ENCODE measurements around the gene ZFYVE16. TPM values are rescaled to one million over a fixed set of nuclear protein-coding genes. Genes with fewer than 3 reads are reported as not detected.

Gene ZFYVE16
- total and polyA plus RNA-seq, 11 donors: 10.3 to 53.2 (median 36.3) TPM

DNA sequence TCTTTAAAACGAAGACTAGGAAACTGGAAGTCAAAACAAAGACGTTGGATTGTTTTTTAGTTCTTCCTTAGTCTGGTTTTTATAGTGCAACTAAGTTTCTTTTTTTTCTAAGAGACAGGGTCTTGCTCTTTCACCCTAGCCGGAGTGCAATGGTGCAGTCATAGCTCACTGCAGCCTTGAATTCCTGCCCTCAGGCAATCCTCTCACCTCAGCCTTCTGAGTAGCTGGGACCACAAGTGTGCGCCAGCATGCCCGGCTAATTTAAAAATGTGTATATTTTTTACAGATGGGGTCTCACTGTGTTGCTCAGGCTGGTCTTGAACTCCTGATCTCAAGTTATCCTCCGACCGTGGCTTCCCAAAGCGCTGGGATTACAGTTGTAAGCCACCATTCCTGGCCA is 27.6 kb downstream of the ZFYVE16 start:
- Histone ChIP-seq H3K27ac (no peak overlapping the region), H3K9me3 (peaks cover 0 to 2% (median 0%) of the 10 kb centered on the region in 12 donors), H3K4me3 (no peak overlapping the region), H3K27me3 (no peaks in the 10 kb centered on the region), H3K36me3 (peaks cover 0 to 62% (median 47%) of the 10 kb centered on the region in 9 donors), H3K4me1 (peaks cover 0 to 6% (median 0%) of the 10 kb centered on the region in 12 donors)
- TF ChIP-seq, protein P1, sequence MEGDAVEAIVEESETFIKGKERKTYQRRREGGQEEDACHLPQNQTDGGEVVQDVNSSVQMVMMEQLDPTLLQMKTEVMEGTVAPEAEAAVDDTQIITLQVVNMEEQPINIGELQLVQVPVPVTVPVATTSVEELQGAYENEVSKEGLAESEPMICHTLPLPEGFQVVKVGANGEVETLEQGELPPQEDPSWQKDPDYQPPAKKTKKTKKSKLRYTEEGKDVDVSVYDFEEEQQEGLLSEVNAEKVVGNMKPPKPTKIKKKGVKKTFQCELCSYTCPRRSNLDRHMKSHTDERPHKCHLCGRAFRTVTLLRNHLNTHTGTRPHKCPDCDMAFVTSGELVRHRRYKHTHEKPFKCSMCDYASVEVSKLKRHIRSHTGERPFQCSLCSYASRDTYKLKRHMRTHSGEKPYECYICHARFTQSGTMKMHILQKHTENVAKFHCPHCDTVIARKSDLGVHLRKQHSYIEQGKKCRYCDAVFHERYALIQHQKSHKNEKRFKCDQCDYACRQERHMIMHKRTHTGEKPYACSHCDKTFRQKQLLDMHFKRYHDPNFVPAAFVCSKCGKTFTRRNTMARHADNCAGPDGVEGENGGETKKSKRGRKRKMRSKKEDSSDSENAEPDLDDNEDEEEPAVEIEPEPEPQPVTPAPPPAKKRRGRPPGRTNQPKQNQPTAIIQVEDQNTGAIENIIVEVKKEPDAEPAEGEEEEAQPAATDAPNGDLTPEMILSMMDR (IDR thresholded peaks at IDR 0.05): no peak
- TF ChIP-seq POLR2A (IDR thresholded peaks at IDR 0.05): no peak
- no peak for ATAC-seq
- DNase-seq: no peak
- WGBS, 4 donors: 93 to 96% (median 94%) methylated on average over 8 of the region's 8 CpGs
- intact Hi-C loops (cut with DNase I): no loop called here

DNA sequence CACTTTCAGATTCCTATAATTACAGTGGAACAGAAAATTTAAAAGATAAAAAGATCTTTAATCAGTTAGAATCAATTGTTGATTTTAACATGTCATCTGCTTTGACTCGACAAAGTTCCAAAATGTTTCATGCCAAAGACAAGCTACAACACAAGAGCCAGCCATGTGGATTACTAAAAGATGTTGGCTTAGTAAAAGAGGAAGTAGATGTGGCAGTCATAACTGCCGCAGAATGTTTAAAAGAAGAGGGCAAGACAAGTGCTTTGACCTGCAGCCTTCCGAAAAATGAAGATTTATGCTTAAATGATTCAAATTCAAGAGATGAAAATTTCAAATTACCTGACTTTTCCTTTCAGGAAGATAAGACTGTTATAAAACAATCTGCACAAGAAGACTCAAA is 29.5 kb downstream of the ZFYVE16 start:
- intact Hi-C loops (cut with DNase I): no loop called here
- 89 to 95% (median 93%) methylated on average over 3 of the region's 3 CpGs for WGBS, 4 donors
- no peaks in the 10 kb centered on the region for H3K27me3 ChIP-seq
- peaks cover 0 to 2% (median 0%) of the 10 kb centered on the region in 12 donors for H3K9me3 ChIP-seq
- no peak overlapping the region for H3K27ac ChIP-seq
- H3K4me1 ChIP-seq: peaks cover 0 to 6% (median 0%) of the 10 kb centered on the region in 12 donors
- H3K4me3 ChIP-seq: no peak overlapping the region
- peaks cover 0 to 79% (median 51%) of the 10 kb centered on the region in 9 donors for H3K36me3 ChIP-seq
- ATAC-seq (no peak), DNase-seq (no peak)
- TF ChIP-seq, protein P1 (IDR thresholded peaks at IDR 0.05): no peak
- no peak for TF ChIP-seq POLR2A (IDR thresholded peaks at IDR 0.05)

DNA sequence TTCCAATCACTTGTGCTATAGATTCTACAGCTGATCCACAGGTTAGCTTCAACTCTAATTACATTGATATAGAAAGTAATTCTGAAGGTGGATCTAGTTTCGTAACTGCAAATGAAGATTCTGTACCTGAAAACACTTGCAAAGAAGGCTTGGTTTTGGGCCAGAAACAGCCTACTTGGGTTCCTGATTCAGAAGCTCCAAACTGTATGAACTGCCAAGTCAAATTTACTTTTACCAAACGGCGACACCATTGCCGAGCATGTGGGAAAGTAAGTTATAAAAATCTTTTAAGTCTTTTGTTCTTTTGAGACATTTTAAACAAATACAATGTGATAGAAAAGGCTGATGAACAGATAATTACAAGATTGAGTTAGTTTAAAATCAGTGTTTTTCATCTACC is 30.9 kb downstream of the ZFYVE16 start:
- TF ChIP-seq, protein P1 (IDR thresholded peaks at IDR 0.05): no peak
- TF ChIP-seq POLR2A (IDR thresholded peaks at IDR 0.05): no peak
- ATAC-seq: no peak
- WGBS, 4 donors: 95 to 99% (median 97%) methylated on average over 4 of the region's 4 CpGs
- Histone ChIP-seq H3K36me3 (peaks cover 0 to 93% (median 64%) of the 10 kb centered on the region in 9 donors), H3K27me3 (no peaks in the 10 kb centered on the region), H3K9me3 (no peaks in the 10 kb centered on the region), H3K4me1 (peaks cover 0 to 6% (median 0%) of the 10 kb centered on the region in 12 donors), H3K27ac (no peak overlapping the region), H3K4me3 (no peak overlapping the region)
- intact Hi-C loops (cut with DNase I): no loop called here
- no peak for DNase-seq

DNA sequence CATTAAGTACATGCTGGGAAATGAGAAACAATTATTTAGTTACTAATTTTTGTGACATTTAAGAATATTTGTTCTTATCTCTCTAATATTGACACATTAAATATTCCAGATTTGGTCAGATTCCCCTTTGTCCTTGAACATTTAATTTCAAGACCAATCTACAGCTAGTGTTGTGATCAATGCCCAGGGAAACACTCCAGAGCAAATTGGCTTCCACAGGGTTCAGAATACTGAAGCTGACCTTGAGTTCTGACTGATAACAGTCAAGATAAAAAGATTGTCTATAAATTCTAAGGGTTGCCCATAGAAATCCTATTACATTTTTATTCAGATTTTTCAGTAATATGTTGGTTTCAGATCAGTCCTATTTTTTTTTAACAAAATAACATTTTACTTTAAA is 31.3 kb downstream of the ZFYVE16 start:
- Histone ChIP-seq H3K4me1 (peaks cover 0 to 6% (median 0%) of the 10 kb centered on the region in 12 donors), H3K36me3 (peaks cover 0 to 96% (median 65%) of the 10 kb centered on the region in 9 donors), H3K27me3 (no peaks in the 10 kb centered on the region), H3K9me3 (no peaks in the 10 kb centered on the region), H3K4me3 (no peak overlapping the region), H3K27ac (no peak overlapping the region)
- ATAC-seq: no peak
- TF ChIP-seq, protein P1 (IDR thresholded peaks at IDR 0.05): no peak
- TF ChIP-seq POLR2A (IDR thresholded peaks at IDR 0.05): no peak
- intact Hi-C loops (cut with DNase I): no loop called here
- no peak for DNase-seq

All from heart left ventricle (tissue), 16 donors.